Osteoblast (primary cell): ENCODE data around the gene GRIK2. TPM values are rescaled to one million over a fixed set of nuclear protein-coding genes. Genes with fewer than 3 reads are reported as not detected.

Experiments
- DNase-seq: peaks from one replicate; pipeline ENCODE4 v3.0.0; 2011; ENCODE audit warnings: low spot score, mixed read lengths; ENCODE audit not compliant: insufficient read length; ENCODE audit errors: missing footprints
- H2AFZ ChIP-seq: 2 replicates; pipeline ENCODE4 v1.6.0; 2011; ENCODE audit warnings: mild to moderate bottlenecking, low read length
- H3K27ac ChIP-seq: 2 replicates; pipeline ENCODE4 v1.5.1; 2011; ENCODE audit warnings: mild to moderate bottlenecking, low read depth, low read length, moderate library complexity
- H3K27me3 ChIP-seq: 2 replicates; pipeline ENCODE4 v1.6.0; 2012; ENCODE audit warnings: mild to moderate bottlenecking, control low read depth, inconsistent platforms, low read length, moderate library complexity; ENCODE audit not compliant: insufficient read depth
- H3K36me3 ChIP-seq: 2 replicates; pipeline ENCODE4 v1.5.1; 2011; ENCODE audit warnings: mild to moderate bottlenecking, low read length, control low read depth, moderate library complexity; ENCODE audit not compliant: insufficient read depth
- H3K4me1 ChIP-seq: 2 replicates; pipeline ENCODE4 v1.5.1; 2011; ENCODE audit warnings: mild to moderate bottlenecking, low read length, control low read depth, moderate library complexity; ENCODE audit not compliant: insufficient read depth
- H3K4me2 ChIP-seq: 2 replicates; pipeline ENCODE4 v1.6.0; 2011; ENCODE audit warnings: mild to moderate bottlenecking, low read length; ENCODE audit not compliant: insufficient read depth
- H3K4me3 ChIP-seq: fragments of 200-600 bp; sonication (generic); 3 replicates; pipeline ENCODE4 v1.5.1; 2012; ENCODE audit warnings: mild to moderate bottlenecking, low read length, inconsistent platforms; ENCODE audit not compliant: insufficient read depth
- H3K79me2 ChIP-seq: 2 replicates; pipeline ENCODE4 v1.6.0; 2012; ENCODE audit warnings: mild to moderate bottlenecking, low read length, control low read depth, inconsistent platforms; ENCODE audit not compliant: insufficient read depth
- H3K9me3 ChIP-seq: 2 replicates; pipeline ENCODE4 v1.5.1; 2011; ENCODE audit warnings: low read depth, low read length, control low read depth
- H4K20me1 ChIP-seq: 2 replicates; pipeline ENCODE4 v1.6.0; 2012; ENCODE audit warnings: mild to moderate bottlenecking, low read length, control low read depth; ENCODE audit not compliant: insufficient read depth
- CTCF ChIP-seq: IDR thresholded peaks from 2 replicates; pipeline ENCODE4 v1.5.1; 2011; ENCODE audit warnings: mild to moderate bottlenecking, low read depth, low read length, moderate library complexity; ENCODE audit errors: extremely low read depth
- total RNA-seq: library from RNA; depleted of rRNA; stranded (reverse); fragments of >200 nt; gene quantifications from 2 replicates; pipeline ENCODE4 v1.2.3, GENCODE V29; 2012

GRIK2 gene
- total RNA-seq, 1 donor: 0.72 TPM

- no peak overlapping the region for H3K4me3 ChIP-seq
- no peak overlapping the region for H3K4me2 ChIP-seq
- no peak overlapping the region for H3K27ac ChIP-seq
- H2AFZ ChIP-seq: no peak overlapping the region
- no peak for TF ChIP-seq CTCF
- DNase-seq: no peak
- no peaks in the 10 kb centered on the region for H3K4me1 ChIP-seq
- H3K36me3 ChIP-seq: no peaks in the 10 kb centered on the region
- no peaks in the 10 kb centered on the region for H4K20me1 ChIP-seq
- H3K27me3 ChIP-seq: no peaks in the 10 kb centered on the region
- H3K9me3 ChIP-seq: no peaks in the 10 kb centered on the region
- H3K79me2 ChIP-seq: no peaks in the 10 kb centered on the region
These were observed 485.2 kb downstream of the GRIK2 start for GRCh38 chr6:101878554-101879276.

- no peak for DNase-seq
- no peaks in the 10 kb centered on the region for H3K79me2 ChIP-seq
- no peak overlapping the region for H3K27ac ChIP-seq
- no peaks in the 10 kb centered on the region for H3K27me3 ChIP-seq
- no peak for TF ChIP-seq CTCF
- H3K4me1 ChIP-seq: no peaks in the 10 kb centered on the region
- no peak overlapping the region for H2AFZ ChIP-seq
- no peaks in the 10 kb centered on the region for H4K20me1 ChIP-seq
- H3K4me3 ChIP-seq: no peak overlapping the region
- no peaks in the 10 kb centered on the region for H3K9me3 ChIP-seq
- H3K4me2 ChIP-seq: no peak overlapping the region
- H3K36me3 ChIP-seq: no peaks in the 10 kb centered on the region
These were observed 486.3 kb downstream of the GRIK2 start for GRCh38 chr6:101879782-101880181.

- Histone ChIP-seq H4K20me1 (no peaks in the 10 kb centered on the region), H3K27me3 (no peaks in the 10 kb centered on the region), H3K4me3 (no peak overlapping the region), H3K9me3 (no peaks in the 10 kb centered on the region), H3K79me2 (no peaks in the 10 kb centered on the region), H3K36me3 (no peaks in the 10 kb centered on the region), H3K4me1 (no peaks in the 10 kb centered on the region), H3K27ac (no peak overlapping the region), H3K4me2 (no peak overlapping the region), H2AFZ (no peak overlapping the region)
- no peak for DNase-seq
- no peak for TF ChIP-seq CTCF
These were observed 490.0 kb downstream of the GRIK2 start for GRCh38 chr6:101883505-101883904.

GRCh38 chr6:101887532-101887931 is 494.0 kb downstream of the GRIK2 start:
- Histone ChIP-seq H3K4me3 (no peak overlapping the region), H3K79me2 (no peaks in the 10 kb centered on the region), H3K9me3 (no peaks in the 10 kb centered on the region), H3K27ac (no peak overlapping the region), H3K4me1 (no peaks in the 10 kb centered on the region), H2AFZ (no peak overlapping the region), H3K27me3 (no peaks in the 10 kb centered on the region), H3K4me2 (no peak overlapping the region), H3K36me3 (no peaks in the 10 kb centered on the region), H4K20me1 (no peaks in the 10 kb centered on the region)
- TF ChIP-seq CTCF: no peak
- no peak for DNase-seq
